ENCODE data around the gene NEURL3. TPM values are rescaled to one million over a fixed set of nuclear protein-coding genes. Genes with fewer than 3 reads are reported as not detected.

The NEURL3 gene
- total and polyA plus RNA-seq, 2 donors (not counting 3 experiments of a cell fraction or from before 2014, with no cell fraction given), result not detected

- H3K9ac ChIP-seq (replicated peaks; ENCODE audit: extremely low read depth, insufficient read depth, low read length), result no peak overlapping the region
- no peaks in the 10 kb centered on the region for H3K9me1 ChIP-seq (replicated peaks; ENCODE audit: control insufficient read depth, extremely low read depth, insufficient read depth, low read length)
- H3K79me2 ChIP-seq (ENCODE audit: control insufficient read depth, insufficient read depth, low read length), result no peaks in the 10 kb centered on the region
- dilution Hi-C loops (cut with MboI; ENCODE audit: extremely low pct_ligation_motif_present, low sequenced_read_pairs) (no loop called here), intact Hi-C loops (cut with micrococcal nuclease) (no loop called here)
- peaks cover 0 to 34% of the 10 kb centered on the region in 2 experiments for H3K36me3 ChIP-seq (ENCODE audit: control insufficient read depth in 2 of 2, extremely low read depth in 1 of 2, insufficient read depth in 2 of 2, low read length in 2 of 2)
- no peaks in the 10 kb centered on the region for H3K9me3 ChIP-seq (replicated peaks; ENCODE audit: control insufficient read depth, insufficient read depth, low read length)
- H2AFZ ChIP-seq (ENCODE audit: low read depth, low read length), result no peak overlapping the region
- H3K4me1 ChIP-seq (ENCODE audit: control insufficient read depth, extremely low read depth, insufficient read depth, low read length), result no peaks in the 10 kb centered on the region
- TF ChIP-seq MYC (IDR thresholded peaks at IDR 0.05; ENCODE audit: low read depth, low read length) (no peak), FOS (IDR thresholded peaks at IDR 0.05; ENCODE audit: borderline replicate concordance, insufficient read depth, low read length) (no peak), EZH2 (IDR thresholded peaks at IDR 0.05; ENCODE audit: borderline replicate concordance, low read depth, low read length, severe bottlenecking) (no peak), POLR2A (IDR thresholded peaks at IDR 0.05; ENCODE audit: low read depth, low read length) (no peak), MAX (IDR thresholded peaks at IDR 0.05; ENCODE audit: insufficient read depth, insufficient read length) (no peak), POLR2AphosphoS5 (IDR thresholded peaks at IDR 0.05; ENCODE audit: insufficient read depth, low read depth, low read length) (no peak), JUN (IDR thresholded peaks at IDR 0.05; ENCODE audit: borderline replicate concordance, insufficient read depth, insufficient read length, low read depth) (no peak), GATA2 (IDR thresholded peaks at IDR 0.05; ENCODE audit: insufficient read depth, insufficient read length, low read depth, low read length) (no peak)
- H3K4me3 ChIP-seq (replicated peaks in 1 of 3; ENCODE audit: insufficient read depth in 1 of 3, low read depth in 1 of 3, low read length in 3 of 3), result no peak overlapping the region
- POLR2A ChIA-PET, result no interaction called here
- BruUV-seq (replicated peaks), result TSS peak; percentile 28
- DNase-seq (ENCODE audit: low read depth, low spot score), result no peak
- no peaks in the 10 kb centered on the region for H4K20me1 ChIP-seq (replicated peaks; ENCODE audit: control insufficient read depth, extremely low read depth, insufficient read depth, low read length)
- CTCF ChIA-PET, result interaction anchor here (2.6 to 11.6 kb wide), 5 partner anchors 14 to 42 kb away, joined by 9 to 130 read pairs (median 59); partner anchors contain the start of gene ARID5A
- FAIRE-seq, result no peak
- no peaks in the 10 kb centered on the region for H3K27me3 ChIP-seq (ENCODE audit: control insufficient read depth in 2 of 2, insufficient read depth in 2 of 2, low read length in 2 of 2)
- no peak overlapping the region for H3K4me2 ChIP-seq (ENCODE audit: insufficient read depth, low read length)
- H3K27ac ChIP-seq (ENCODE audit: insufficient read depth, low read depth, low read length), result no peak overlapping the region
Observed at GRCh38 chr2:96552315-96553175, 47.4 kb upstream of the NEURL3 start.

Data from endothelial cell of umbilical vein (primary cell).